ENCODE measurements around the gene ANKRD22. TPM values are rescaled to one million over a fixed set of nuclear protein-coding genes. Genes with fewer than 3 reads are reported as not detected.

The ANKRD22 gene
- total RNA-seq, 1 experiment from 2014 or later, result 4.9 TPM

GRCh38 chr10:88889559-88890337 is 38.1 kb upstream of the ANKRD22 start:
- DNase-seq, result no peak
- no peaks in the 10 kb centered on the region for H3K27me3 ChIP-seq (ENCODE audit: insufficient read depth, low read depth)
- no peaks in the 10 kb centered on the region for H3F3A ChIP-seq (ENCODE audit: insufficient read depth, low read depth)
- no peak overlapping the region for H2AFZ ChIP-seq
- ChIA-PET POLR2A (ENCODE audit: unreplicated experiment) (no interaction called here), CTCF (no interaction called here)
- no peaks in the 10 kb centered on the region for H3K9me3 ChIP-seq (ENCODE audit: insufficient read depth, low read depth)
- H3K79me2 ChIP-seq (ENCODE audit: low read depth), result peaks cover 44% of the 10 kb centered on the region
- no peaks in the 10 kb centered on the region for H3K36me3 ChIP-seq (ENCODE audit: low read depth)
- TF ChIP-seq EZH2 (IDR thresholded peaks at IDR 0.05; ENCODE audit: low read depth), result no peak
- no peak for TF ChIP-seq CTCF (conservative IDR thresholded peaks at IDR 0.05)
- no peak overlapping the region for H3K27ac ChIP-seq
- BruUV-seq (replicated peaks), result no TSS peak
- peaks cover 8% of the 10 kb centered on the region for H3K4me1 ChIP-seq (replicated peaks; ENCODE audit: insufficient read depth)
- H3K9me2 ChIP-seq (ENCODE audit: insufficient read depth), result no peaks in the 10 kb centered on the region
- no peak overlapping the region for H3K4me2 ChIP-seq
- no peaks in the 10 kb centered on the region for H4K20me1 ChIP-seq (ENCODE audit: insufficient read depth)
- no peak overlapping the region for H3K4me3 ChIP-seq
- intact Hi-C loops (cut with micrococcal nuclease; ENCODE audit: unreplicated experiment), result no loop called here

- no peaks in the 10 kb centered on the region for H3K9me2 ChIP-seq (ENCODE audit: insufficient read depth)
- DNase-seq, result no peak
- CTCF ChIA-PET, result no interaction called here
- no peaks in the 10 kb centered on the region for H3K36me3 ChIP-seq (ENCODE audit: low read depth)
- peaks cover 52% of the 10 kb centered on the region for H3K79me2 ChIP-seq (ENCODE audit: low read depth)
- no TSS peak for BruUV-seq (replicated peaks)
- no peak overlapping the region for H3K4me2 ChIP-seq
- TF ChIP-seq EZH2 (IDR thresholded peaks at IDR 0.05; ENCODE audit: low read depth) (no peak), CTCF (conservative IDR thresholded peaks at IDR 0.05) (no peak)
- no peaks in the 10 kb centered on the region for H3K27me3 ChIP-seq (ENCODE audit: insufficient read depth, low read depth)
- peaks cover 14% of the 10 kb centered on the region for H3K4me1 ChIP-seq (replicated peaks; ENCODE audit: insufficient read depth)
- H4K20me1 ChIP-seq (ENCODE audit: insufficient read depth), result no peaks in the 10 kb centered on the region
- intact Hi-C loops (cut with micrococcal nuclease; ENCODE audit: unreplicated experiment), result no loop called here
- POLR2A ChIA-PET (ENCODE audit: unreplicated experiment), result interaction anchor here (0.7 kb wide), 1 partner anchor 20 kb away, joined by 3 read pairs; no protein-coding TSS in a partner anchor
- no peak overlapping the region for H3K4me3 ChIP-seq
- no peaks in the 10 kb centered on the region for H3K9me3 ChIP-seq (ENCODE audit: insufficient read depth, low read depth)
- no peak overlapping the region for H3K27ac ChIP-seq
- H3F3A ChIP-seq (ENCODE audit: insufficient read depth, low read depth), result no peaks in the 10 kb centered on the region
- no peak overlapping the region for H2AFZ ChIP-seq
Observed at GRCh38 chr10:88888810-88889445, 37.3 kb upstream of the ANKRD22 start.

- no peak for TF ChIP-seq EZH2 (IDR thresholded peaks at IDR 0.05; ENCODE audit: low read depth)
- TF ChIP-seq CTCF (conservative IDR thresholded peaks at IDR 0.05), result no peak
- ChIA-PET POLR2A (ENCODE audit: unreplicated experiment) (interaction anchor here (0.6 kb wide), 1 partner anchor 12 kb away, joined by 4 read pairs; no protein-coding TSS in a partner anchor), CTCF (interaction anchor here (1.1 kb wide), 1 partner anchor 49 kb away, joined by 3 read pairs; no protein-coding TSS in a partner anchor)
- Histone ChIP-seq H3K4me2 (no peak overlapping the region), H3K36me3 (ENCODE audit: low read depth) (peaks cover 8% of the 10 kb centered on the region; the same call in 1 of the 2 replicates), H3K79me2 (ENCODE audit: low read depth) (peaks cover 71% of the 10 kb centered on the region), H3F3A (ENCODE audit: insufficient read depth, low read depth) (no peaks in the 10 kb centered on the region; the same call in 1 of the 2 replicates), H3K4me3 (no peak overlapping the region), H3K27me3 (ENCODE audit: insufficient read depth, low read depth) (no peaks in the 10 kb centered on the region), H3K9me2 (ENCODE audit: insufficient read depth) (no peaks in the 10 kb centered on the region), H2AFZ (no peak overlapping the region), H3K9me3 (ENCODE audit: insufficient read depth, low read depth) (no peaks in the 10 kb centered on the region), H4K20me1 (ENCODE audit: insufficient read depth) (no peaks in the 10 kb centered on the region), H3K27ac (no peak overlapping the region), H3K4me1 (replicated peaks; ENCODE audit: insufficient read depth) (peaks cover 35% of the 10 kb centered on the region)
- intact Hi-C loops (cut with micrococcal nuclease; ENCODE audit: unreplicated experiment), result no loop called here
- BruUV-seq (replicated peaks), result no TSS peak
- DNase-seq, result no peak
Observed at GRCh38 chr10:88886557-88886956, 34.9 kb upstream of the ANKRD22 start.

All from PC-9 (cell line).